Measurements from ENCODE around the gene IL2.

DNA sequence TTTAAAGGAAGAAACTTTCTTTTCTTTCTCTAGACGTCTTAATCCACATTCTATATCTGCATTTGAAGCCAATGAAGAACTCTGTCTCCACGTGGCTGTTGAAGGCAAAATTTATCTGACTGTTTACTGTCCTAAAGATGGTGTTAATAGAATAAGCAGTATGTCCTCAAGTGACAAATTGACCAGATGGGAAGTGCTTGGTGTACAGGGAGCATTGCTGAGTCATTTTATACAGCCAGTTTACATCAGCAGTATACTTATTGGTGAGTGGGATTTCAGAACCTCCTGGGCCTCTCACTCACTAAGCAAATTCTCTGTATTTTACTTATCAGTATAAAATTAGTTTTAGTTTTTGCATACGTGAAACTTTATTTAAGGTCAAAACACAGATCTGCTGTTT is 44.0 kb downstream of the IL2 start:
- TF ChIP-seq ZFX (IDR thresholded peaks at IDR 0.05): no peak
- TF ChIP-seq, protein P1, sequence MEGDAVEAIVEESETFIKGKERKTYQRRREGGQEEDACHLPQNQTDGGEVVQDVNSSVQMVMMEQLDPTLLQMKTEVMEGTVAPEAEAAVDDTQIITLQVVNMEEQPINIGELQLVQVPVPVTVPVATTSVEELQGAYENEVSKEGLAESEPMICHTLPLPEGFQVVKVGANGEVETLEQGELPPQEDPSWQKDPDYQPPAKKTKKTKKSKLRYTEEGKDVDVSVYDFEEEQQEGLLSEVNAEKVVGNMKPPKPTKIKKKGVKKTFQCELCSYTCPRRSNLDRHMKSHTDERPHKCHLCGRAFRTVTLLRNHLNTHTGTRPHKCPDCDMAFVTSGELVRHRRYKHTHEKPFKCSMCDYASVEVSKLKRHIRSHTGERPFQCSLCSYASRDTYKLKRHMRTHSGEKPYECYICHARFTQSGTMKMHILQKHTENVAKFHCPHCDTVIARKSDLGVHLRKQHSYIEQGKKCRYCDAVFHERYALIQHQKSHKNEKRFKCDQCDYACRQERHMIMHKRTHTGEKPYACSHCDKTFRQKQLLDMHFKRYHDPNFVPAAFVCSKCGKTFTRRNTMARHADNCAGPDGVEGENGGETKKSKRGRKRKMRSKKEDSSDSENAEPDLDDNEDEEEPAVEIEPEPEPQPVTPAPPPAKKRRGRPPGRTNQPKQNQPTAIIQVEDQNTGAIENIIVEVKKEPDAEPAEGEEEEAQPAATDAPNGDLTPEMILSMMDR (conservative IDR thresholded peaks at IDR 0.05): no peak

All from C4-2B (cell line).